DOHH2 (cell line): ENCODE measurements around the gene ZNF714.

ENCODE experiments used
- H3F3A ChIP-seq: fragments of 200-600 bp; sonication (generic), shearing (Covaris generic); 2 replicates; pipeline ENCODE4 v1.6.0; 2016; ENCODE audit warnings: antibody characterized with exemption, mild to moderate bottlenecking; ENCODE audit not compliant: control insufficient read depth, insufficient read depth
- H3K27ac ChIP-seq: fragments of 200-600 bp; sonication (generic); 2 replicates; pipeline ENCODE4 v1.5.1; 2014; ENCODE audit warnings: low read depth, mild to moderate bottlenecking, low read length, moderate library complexity
- H3K27me3 ChIP-seq: fragments of 200-600 bp; sonication (generic); 2 replicates; pipeline ENCODE4 v1.6.1; 2014; ENCODE audit warnings: mild to moderate bottlenecking, low read length, mixed read lengths; ENCODE audit not compliant: control insufficient read depth
- H3K36me3 ChIP-seq: fragments of 200-600 bp; sonication (generic); 2 replicates; pipeline ENCODE4 v1.6.1; 2014; ENCODE audit warnings: mild to moderate bottlenecking, low read length, moderate library complexity, mixed read lengths; ENCODE audit not compliant: control insufficient read depth
- H3K4me1 ChIP-seq: fragments of 200-600 bp; sonication (generic); 2 replicates; pipeline ENCODE4 v1.6.1; 2014; ENCODE audit warnings: mild to moderate bottlenecking, low read length, mixed read lengths; ENCODE audit not compliant: control insufficient read depth
- H3K4me2 ChIP-seq: fragments of 200-600 bp; sonication (generic); 2 replicates; pipeline ENCODE4 v1.6.0; 2014; ENCODE audit warnings: mild to moderate bottlenecking, low read length, moderate library complexity
- H3K4me3 ChIP-seq: fragments of 200-600 bp; sonication (generic); 2 replicates; pipeline ENCODE4 v1.5.1; 2014; ENCODE audit warnings: mild to moderate bottlenecking, low read length, mixed read lengths
- H3K79me2 ChIP-seq: fragments of 200-600 bp; sonication (generic); 2 replicates; pipeline ENCODE4 v1.6.1; 2014; ENCODE audit warnings: mild to moderate bottlenecking, low read length, mixed read lengths; ENCODE audit not compliant: control insufficient read depth
- H3K9me2 ChIP-seq: fragments of 200-600 bp; sonication (generic); replicated peaks from 2 replicates; pipeline ENCODE4 v1.6.1; 2014; ENCODE audit warnings: mild to moderate bottlenecking, low read length, mixed read lengths; ENCODE audit not compliant: control insufficient read depth
- H3K9me3 ChIP-seq: fragments of 200-600 bp; sonication (generic); 2 replicates; pipeline ENCODE4 v1.6.1; 2014; ENCODE audit warnings: antibody characterized with exemption, low read length, mixed read lengths; ENCODE audit not compliant: control insufficient read depth, insufficient read depth
- H4K20me1 ChIP-seq: fragments of 200-600 bp; sonication (generic); 2 replicates; pipeline ENCODE4 v1.6.0; 2014; ENCODE audit warnings: low read depth, mild to moderate bottlenecking, antibody characterized with exemption, low read length, moderate library complexity; ENCODE audit not compliant: control insufficient read depth, insufficient read depth
- EZH2phosphoT487 ChIP-seq: fragments of 200-600 bp; sonication (generic); IDR thresholded peaks from 2 replicates; pipeline ENCODE4 v1.6.1; 2017; ENCODE audit warnings: borderline replicate concordance, mild to moderate bottlenecking, antibody characterized with exemption, low read length, moderate library complexity, mixed read lengths
- TF ChIP-seq, protein P1 (sequence below): fragments of 200-600 bp; sonication (generic); IDR thresholded peaks from one replicate; pipeline ENCODE4 v1.5.1; 2014; ENCODE audit warnings: antibody characterized with exemption, mild to moderate bottlenecking, low read depth, low read length; ENCODE audit not compliant: poor library complexity, severe bottlenecking

Gene ZNF714

DNA sequence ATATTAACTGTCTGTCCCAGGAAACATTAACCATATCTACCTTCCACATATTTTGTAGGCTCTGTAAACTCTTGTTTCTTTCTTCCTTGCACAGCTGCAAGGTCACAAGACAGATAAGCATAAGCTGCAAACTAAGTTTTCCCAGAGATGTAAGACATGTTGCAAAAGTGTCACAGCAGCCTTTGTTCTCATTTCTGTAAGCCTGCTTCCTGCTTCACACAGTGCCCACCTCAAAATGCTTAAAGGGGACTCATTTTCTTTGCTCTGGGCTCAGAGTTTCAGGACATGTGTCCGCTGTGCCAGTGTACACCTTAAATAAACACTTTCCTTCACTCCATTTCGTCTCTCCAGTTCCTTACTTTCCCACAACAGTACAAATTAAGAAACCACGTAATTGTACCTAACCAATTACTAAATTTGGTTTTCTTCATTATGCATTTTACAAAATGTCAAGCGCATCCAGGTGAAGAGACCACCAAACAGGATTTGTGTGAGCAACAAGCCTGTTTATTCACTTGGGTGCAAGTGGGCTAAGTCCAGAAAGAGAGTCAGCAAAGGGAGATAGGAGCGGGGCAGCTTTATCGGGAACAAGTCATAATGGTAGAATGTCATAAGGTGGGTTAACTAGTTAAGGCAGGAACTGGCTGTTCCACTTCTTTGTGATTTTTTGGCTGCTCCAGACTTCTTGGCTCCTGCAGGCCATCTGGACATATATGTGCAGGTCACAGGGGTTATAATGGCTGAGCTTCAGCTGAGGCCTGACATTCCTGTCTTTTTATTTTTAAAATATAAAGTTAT lies 47.1 kb downstream of the ZNF714 start:
- H3K27me3 ChIP-seq = no peaks in the 10 kb centered on the region
- H3F3A ChIP-seq = no peaks in the 10 kb centered on the region
- H3K79me2 ChIP-seq = no peaks in the 10 kb centered on the region
- no peak overlapping the region for H3K4me2 ChIP-seq
- H4K20me1 ChIP-seq = no peaks in the 10 kb centered on the region
- no peak overlapping the region for H3K4me3 ChIP-seq
- no peaks in the 10 kb centered on the region for H3K9me2 ChIP-seq
- no peaks in the 10 kb centered on the region for H3K36me3 ChIP-seq
- H3K27ac ChIP-seq = no peak overlapping the region
- H3K4me1 ChIP-seq = no peaks in the 10 kb centered on the region
- H3K9me3 ChIP-seq = no peaks in the 10 kb centered on the region; the same call in 1 of the 2 replicates
- TF ChIP-seq EZH2phosphoT487 = no peak
- TF ChIP-seq, protein P1, sequence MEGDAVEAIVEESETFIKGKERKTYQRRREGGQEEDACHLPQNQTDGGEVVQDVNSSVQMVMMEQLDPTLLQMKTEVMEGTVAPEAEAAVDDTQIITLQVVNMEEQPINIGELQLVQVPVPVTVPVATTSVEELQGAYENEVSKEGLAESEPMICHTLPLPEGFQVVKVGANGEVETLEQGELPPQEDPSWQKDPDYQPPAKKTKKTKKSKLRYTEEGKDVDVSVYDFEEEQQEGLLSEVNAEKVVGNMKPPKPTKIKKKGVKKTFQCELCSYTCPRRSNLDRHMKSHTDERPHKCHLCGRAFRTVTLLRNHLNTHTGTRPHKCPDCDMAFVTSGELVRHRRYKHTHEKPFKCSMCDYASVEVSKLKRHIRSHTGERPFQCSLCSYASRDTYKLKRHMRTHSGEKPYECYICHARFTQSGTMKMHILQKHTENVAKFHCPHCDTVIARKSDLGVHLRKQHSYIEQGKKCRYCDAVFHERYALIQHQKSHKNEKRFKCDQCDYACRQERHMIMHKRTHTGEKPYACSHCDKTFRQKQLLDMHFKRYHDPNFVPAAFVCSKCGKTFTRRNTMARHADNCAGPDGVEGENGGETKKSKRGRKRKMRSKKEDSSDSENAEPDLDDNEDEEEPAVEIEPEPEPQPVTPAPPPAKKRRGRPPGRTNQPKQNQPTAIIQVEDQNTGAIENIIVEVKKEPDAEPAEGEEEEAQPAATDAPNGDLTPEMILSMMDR = no peak

DNA sequence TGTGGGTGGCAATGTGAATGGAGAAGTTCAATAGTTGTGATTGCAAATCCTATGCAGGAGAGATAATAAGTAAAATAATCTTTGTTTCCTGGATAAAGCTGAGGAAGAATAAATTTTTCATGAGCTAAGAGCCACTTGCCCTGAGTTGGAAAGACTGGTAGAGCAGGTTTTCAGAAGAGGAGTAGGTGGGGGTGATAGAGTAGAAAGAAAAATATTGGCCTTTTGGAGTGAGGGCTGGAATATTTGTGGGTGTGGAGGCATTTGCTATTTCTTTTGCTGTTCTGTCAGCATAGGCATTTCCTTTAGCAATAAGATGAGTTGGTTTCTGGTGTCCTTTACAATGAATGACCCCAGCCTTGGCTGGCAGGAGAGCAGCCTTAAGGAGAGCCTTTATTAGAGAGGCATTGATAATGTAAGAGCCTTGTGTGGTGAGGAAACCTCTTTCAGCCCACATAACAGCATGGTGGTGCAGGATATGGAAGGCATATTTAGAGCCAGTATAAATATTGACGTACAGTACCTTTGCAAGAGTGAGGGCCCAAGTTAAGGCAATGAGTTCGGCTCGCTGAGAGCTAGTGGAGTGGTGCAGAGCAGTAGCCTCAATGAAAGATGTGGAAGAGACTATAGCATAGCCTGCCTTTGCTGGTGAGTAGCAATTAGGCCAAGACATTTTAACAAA lies 48.2 kb downstream of the ZNF714 start:
- Histone ChIP-seq H3K4me2 (no peak overlapping the region), H3K9me3 (no peaks in the 10 kb centered on the region; the same call in 1 of the 2 replicates), H3K4me1 (no peaks in the 10 kb centered on the region), H3K36me3 (no peaks in the 10 kb centered on the region), H3K79me2 (no peaks in the 10 kb centered on the region), H3F3A (no peaks in the 10 kb centered on the region), H3K27me3 (no peaks in the 10 kb centered on the region), H3K9me2 (no peaks in the 10 kb centered on the region), H3K27ac (no peak overlapping the region), H4K20me1 (no peaks in the 10 kb centered on the region), H3K4me3 (no peak overlapping the region)
- TF ChIP-seq, protein P1 = no peak
- no peak for TF ChIP-seq EZH2phosphoT487

DNA sequence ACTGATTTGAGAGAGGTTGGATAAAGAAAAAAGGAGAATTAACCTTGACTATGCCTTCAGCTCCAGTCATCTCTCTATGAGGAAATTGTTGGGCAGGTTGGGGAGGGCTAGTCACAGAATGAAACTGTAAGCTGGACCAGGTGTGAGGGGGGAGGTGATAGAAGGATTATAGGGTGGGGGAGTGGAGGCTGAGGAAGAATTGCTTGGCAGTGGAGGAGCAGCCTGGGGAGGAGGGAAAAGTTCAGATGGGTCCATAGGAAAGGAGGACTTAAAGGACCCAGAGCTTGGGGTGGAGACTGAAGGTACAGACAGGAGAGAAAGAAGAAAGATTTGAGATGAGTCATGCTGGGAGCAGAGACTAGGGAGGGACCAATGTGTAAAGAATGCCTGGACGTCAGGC lies 51.6 kb downstream of the ZNF714 start:
- no peaks in the 10 kb centered on the region; the same call in 1 of the 2 replicates for H3K9me3 ChIP-seq
- H3K4me3 ChIP-seq = no peak overlapping the region
- no peaks in the 10 kb centered on the region for H3K4me1 ChIP-seq
- H3K27me3 ChIP-seq = no peaks in the 10 kb centered on the region
- H3K4me2 ChIP-seq = no peak overlapping the region
- H3K9me2 ChIP-seq = no peaks in the 10 kb centered on the region
- no peaks in the 10 kb centered on the region for H3K36me3 ChIP-seq
- no peaks in the 10 kb centered on the region for H4K20me1 ChIP-seq
- no peak overlapping the region for H3K27ac ChIP-seq
- TF ChIP-seq EZH2phosphoT487 = no peak
- TF ChIP-seq, protein P1 = no peak
- H3K79me2 ChIP-seq = no peaks in the 10 kb centered on the region
- no peaks in the 10 kb centered on the region for H3F3A ChIP-seq
